ENCODE data around the gene CTU1.
"Not testable (repeated sequence)": the region's sequence is repeated elsewhere in the genome, so short reads cannot be mapped to it uniquely, and the experiment has no call there.

The CTU1 gene
- 2.0 to 11.4 (median 8.3) reads per million in 9 experiments for total RNA-seq

- peak; percentile 98 for ATAC-seq (replicated peaks)
- Mint-ChIP-seq H3K9me3 (no peaks in the 10 kb centered on the region), H3K27ac (peak within 1 kb of the TSS; percentile 94), H3K4me3 (peak within 1 kb of the TSS; percentile 90 to 91), H3K27me3 (no peaks in the 10 kb centered on the region), H3K36me3 (ENCODE audit: insufficient read depth) (peaks cover 14% of the 10 kb centered on the region), H3K4me1 (ENCODE audit: low read depth in 2 of 2) (peaks cover 38% of the 10 kb centered on the region in 2 donors)
- DNase-seq: peak; percentile 96 to 98 (median 97)
These were observed at the start of gene CTU1 for GRCh38 chr19:51108066-51108804. CTU1 (minus strand) TSS chr19:51108409; CDS start chr19:51104569, 3,840 bp downstream.

GRCh38 chr19:51157265-51157664 is 49.1 kb upstream of the CTU1 start:
- H3K4me3 Mint-ChIP-seq: no peak overlapping the region
- H3K4me1 Mint-ChIP-seq (ENCODE audit: low read depth in 2 of 2): peaks cover 17 to 19% of the 10 kb centered on the region in 2 donors
- no peak overlapping the region for H3K27ac Mint-ChIP-seq
- ATAC-seq (replicated peaks) (no peak), DNase-seq (no peak)
- H3K27me3 Mint-ChIP-seq: peaks cover 0 to 9% of the 10 kb centered on the region in 2 donors
- no peaks in the 10 kb centered on the region for H3K9me3 Mint-ChIP-seq
- no peaks in the 10 kb centered on the region for H3K36me3 Mint-ChIP-seq (ENCODE audit: insufficient read depth)

- peaks cover 0 to 9% of the 10 kb centered on the region in 2 donors for H3K27me3 Mint-ChIP-seq
- H3K36me3 Mint-ChIP-seq (ENCODE audit: insufficient read depth): no peaks in the 10 kb centered on the region
- DNase-seq (no peak), ATAC-seq (replicated peaks) (no peak)
- H3K4me3 Mint-ChIP-seq: no peak overlapping the region
- peaks cover 15 to 18% of the 10 kb centered on the region in 2 donors for H3K4me1 Mint-ChIP-seq (ENCODE audit: low read depth in 2 of 2)
- no peaks in the 10 kb centered on the region for H3K9me3 Mint-ChIP-seq
- no peak overlapping the region for H3K27ac Mint-ChIP-seq
These were observed 48.5 kb upstream of the CTU1 start for GRCh38 chr19:51156710-51157109.

- Mint-ChIP-seq H3K4me1 (ENCODE audit: low read depth in 2 of 2) (peaks cover 18 to 22% of the 10 kb centered on the region in 2 donors), H3K27ac (no peak overlapping the region), H3K9me3 (no peaks in the 10 kb centered on the region), H3K27me3 (peaks cover 0 to 17% of the 10 kb centered on the region in 2 donors), H3K4me3 (no peak overlapping the region), H3K36me3 (ENCODE audit: insufficient read depth) (no peaks in the 10 kb centered on the region)
- ATAC-seq (replicated peaks): no peak
- no peak for DNase-seq
These were observed 42.4 kb upstream of the CTU1 start for GRCh38 chr19:51150627-51151026.

- Mint-ChIP-seq H3K27me3 (peaks cover 0 to 8% of the 10 kb centered on the region in 2 donors), H3K27ac (peak overlapping the region; percentile 63 to 86), H3K4me3 (peak overlapping the region in 1 of 2 donors; percentile 9), H3K4me1 (ENCODE audit: low read depth in 2 of 2) (peaks cover 23 to 26% of the 10 kb centered on the region in 2 donors), H3K9me3 (no peaks in the 10 kb centered on the region), H3K36me3 (ENCODE audit: insufficient read depth) (no peaks in the 10 kb centered on the region)
- DNase-seq (no peak), ATAC-seq (replicated peaks) (no peak)
These were observed 40.4 kb upstream of the CTU1 start for GRCh38 chr19:51148580-51148979.

- H3K4me1 Mint-ChIP-seq (ENCODE audit: low read depth in 2 of 2): peaks cover 23 to 26% of the 10 kb centered on the region in 2 donors
- no peaks in the 10 kb centered on the region for H3K9me3 Mint-ChIP-seq
- no peak overlapping the region for H3K4me3 Mint-ChIP-seq
- no peaks in the 10 kb centered on the region for H3K36me3 Mint-ChIP-seq (ENCODE audit: insufficient read depth)
- H3K27ac Mint-ChIP-seq: peak overlapping the region; percentile 63 to 86
- DNase-seq: no peak
- ATAC-seq (replicated peaks): no peak
- peaks cover 0 to 8% of the 10 kb centered on the region in 2 donors for H3K27me3 Mint-ChIP-seq
These were observed 39.5 kb upstream of the CTU1 start for GRCh38 chr19:51147663-51148062.

GRCh38 chr19:51146751-51147150 is 38.5 kb upstream of the CTU1 start:
- Mint-ChIP-seq H3K4me3 (no peak overlapping the region), H3K27me3 (peaks cover 0 to 8% of the 10 kb centered on the region in 2 donors), H3K27ac (no peak overlapping the region), H3K4me1 (ENCODE audit: low read depth in 2 of 2) (peaks cover 26 to 30% of the 10 kb centered on the region in 2 donors), H3K36me3 (ENCODE audit: insufficient read depth) (no peaks in the 10 kb centered on the region), H3K9me3 (no peaks in the 10 kb centered on the region)
- DNase-seq: no peak
- no peak for ATAC-seq (replicated peaks)

- Mint-ChIP-seq H3K27ac (no peak overlapping the region), H3K36me3 (ENCODE audit: insufficient read depth) (no peaks in the 10 kb centered on the region), H3K4me3 (no peak overlapping the region), H3K4me1 (ENCODE audit: low read depth in 2 of 2) (peaks cover 25 to 32% of the 10 kb centered on the region in 2 donors), H3K9me3 (no peaks in the 10 kb centered on the region), H3K27me3 (peaks cover 0 to 4% of the 10 kb centered on the region in 2 donors)
- ATAC-seq (replicated peaks) (no peak), DNase-seq (no peak)
These were observed 37.8 kb upstream of the CTU1 start for GRCh38 chr19:51145916-51146493.

GRCh38 chr19:51144482-51145045 is 36.4 kb upstream of the CTU1 start:
- Mint-ChIP-seq H3K4me3 (no peak overlapping the region), H3K9me3 (no peaks in the 10 kb centered on the region), H3K4me1 (ENCODE audit: low read depth in 2 of 2) (peaks cover 18 to 36% of the 10 kb centered on the region in 2 donors), H3K27me3 (peaks cover 0 to 10% of the 10 kb centered on the region in 2 donors), H3K36me3 (ENCODE audit: insufficient read depth) (no peaks in the 10 kb centered on the region), H3K27ac (peak overlapping the region; percentile 69 to 70)
- no peak for ATAC-seq (replicated peaks)
- no peak for DNase-seq

GRCh38 chr19:51143486-51143885 is 35.3 kb upstream of the CTU1 start:
- ATAC-seq (replicated peaks) (no peak), DNase-seq (no peak)
- H3K4me3 Mint-ChIP-seq: peak overlapping the region in 1 of 2 donors; percentile 38
- no peaks in the 10 kb centered on the region for H3K9me3 Mint-ChIP-seq
- peak overlapping the region; percentile 32 to 38 for H3K27ac Mint-ChIP-seq
- peaks cover 27 to 43% of the 10 kb centered on the region in 2 donors for H3K4me1 Mint-ChIP-seq (ENCODE audit: low read depth in 2 of 2)
- H3K27me3 Mint-ChIP-seq: peaks cover 0 to 10% of the 10 kb centered on the region in 2 donors
- no peaks in the 10 kb centered on the region for H3K36me3 Mint-ChIP-seq (ENCODE audit: insufficient read depth)

GRCh38 chr19:51142809-51143475 is 34.7 kb upstream of the CTU1 start:
- H3K27me3 Mint-ChIP-seq; ATAC-seq (replicated peaks); H3K36me3 Mint-ChIP-seq (ENCODE audit: insufficient read depth); H3K9me3 Mint-ChIP-seq; DNase-seq: not testable (repeated sequence)
- H3K4me1 Mint-ChIP-seq (ENCODE audit: low read depth in 2 of 2): peaks cover 23 to 43% of the 10 kb centered on the region in 2 donors
- H3K4me3 Mint-ChIP-seq: peak overlapping the region in 1 of 2 donors; percentile 73
- peak overlapping the region; percentile 38 to 68 for H3K27ac Mint-ChIP-seq

GRCh38 chr19:51142119-51142518 is 33.9 kb upstream of the CTU1 start, which contains the start of gene SIGLEC7:
SIGLEC7 (plus strand) TSS chr19:51142301; CDS start chr19:51142370, 69 bp downstream.
- DNase-seq (no peak), ATAC-seq (replicated peaks) (peak; percentile 21)
- Mint-ChIP-seq H3K9me3 (no peaks in the 10 kb centered on the region), H3K4me1 (ENCODE audit: low read depth in 2 of 2) (peaks cover 23 to 45% of the 10 kb centered on the region in 2 donors), H3K36me3 (ENCODE audit: insufficient read depth) (no peaks in the 10 kb centered on the region), H3K27ac (peak within 1 kb of the TSS; percentile 38 to 68), H3K4me3 (peak within 1 kb of the TSS in 1 of 2 donors; percentile 73), H3K27me3 (peaks cover 0 to 10% of the 10 kb centered on the region in 2 donors)

GRCh38 chr19:51141181-51141580 is 33.0 kb upstream of the CTU1 start:
- peak overlapping the region; percentile 13 to 68 for H3K27ac Mint-ChIP-seq
- peaks cover 32 to 54% of the 10 kb centered on the region in 2 donors for H3K4me1 Mint-ChIP-seq (ENCODE audit: low read depth in 2 of 2)
- no peak for DNase-seq
- no peak for ATAC-seq (replicated peaks)
- no peaks in the 10 kb centered on the region for H3K36me3 Mint-ChIP-seq (ENCODE audit: insufficient read depth)
- H3K4me3 Mint-ChIP-seq: no peak overlapping the region
- no peaks in the 10 kb centered on the region for H3K9me3 Mint-ChIP-seq
- H3K27me3 Mint-ChIP-seq: peaks cover 0 to 10% of the 10 kb centered on the region in 2 donors

Measured in effector memory CD8-positive, alpha-beta T cell (primary cell).